RWPE2 (cell line): ENCODE results near the gene ZNF236.

Experiments
- ATAC-seq: fragments of 200-7000 bp; cut with Tn5 transposase; 3 replicates; pipeline ENCODE4 v1.9.1; 2021; ENCODE audit warnings: low read depth
- DNase-seq: peaks from one replicate; pipeline ENCODE4 v3.0.0-alpha.2; 2020; ENCODE audit warnings: low spot score
- H3K27ac ChIP-seq: fragments of 450-650 bp; 2 replicates; pipeline ENCODE4 v1.5.1; 2017; ENCODE audit warnings: mild to moderate bottlenecking; ENCODE audit not compliant: poor library complexity, severe bottlenecking
- H3K27me3 ChIP-seq: fragments of 250-450 bp; sonication (Bioruptor Pico); 2 replicates; pipeline ENCODE4 v1.5.1; 2021; ENCODE audit warnings: mild to moderate bottlenecking, moderate library complexity; ENCODE audit not compliant: insufficient read depth, poor library complexity, severe bottlenecking
- H3K36me3 ChIP-seq: fragments of 250-450 bp; sonication (Bioruptor Pico); 2 replicates; pipeline ENCODE4 v1.5.1; 2020; ENCODE audit warnings: low read depth, mild to moderate bottlenecking, moderate library complexity
- H3K4me1 ChIP-seq: fragments of 250-450 bp; sonication (Bioruptor Pico); 2 replicates; pipeline ENCODE4 v1.5.1; 2021; ENCODE audit warnings: mild to moderate bottlenecking, moderate library complexity; ENCODE audit not compliant: insufficient read depth, poor library complexity, severe bottlenecking
- H3K4me3 ChIP-seq: fragments of 250-450 bp; sonication (Bioruptor Pico); 2 replicates; pipeline ENCODE4 v1.5.1; 2021; ENCODE audit warnings: mild to moderate bottlenecking, moderate library complexity; ENCODE audit not compliant: severe bottlenecking
- H3K9me3 ChIP-seq: fragments of 250-450 bp; sonication (Bioruptor Pico); 2 replicates; pipeline ENCODE4 v1.5.1; 2021; ENCODE audit warnings: mild to moderate bottlenecking, moderate library complexity; ENCODE audit not compliant: severe bottlenecking
- TF ChIP-seq, protein P1 (sequence below): fragments of 450-650 bp; IDR thresholded peaks from one replicate; pipeline ENCODE4 v1.5.1; 2017; ENCODE audit warnings: mild to moderate bottlenecking, moderate library complexity; ENCODE audit not compliant: poor library complexity, severe bottlenecking

The ZNF236 gene

GRCh38 chr18:77003316-77003715 lies 181.0 kb downstream of the ZNF236 start:
- TF ChIP-seq, protein P1, sequence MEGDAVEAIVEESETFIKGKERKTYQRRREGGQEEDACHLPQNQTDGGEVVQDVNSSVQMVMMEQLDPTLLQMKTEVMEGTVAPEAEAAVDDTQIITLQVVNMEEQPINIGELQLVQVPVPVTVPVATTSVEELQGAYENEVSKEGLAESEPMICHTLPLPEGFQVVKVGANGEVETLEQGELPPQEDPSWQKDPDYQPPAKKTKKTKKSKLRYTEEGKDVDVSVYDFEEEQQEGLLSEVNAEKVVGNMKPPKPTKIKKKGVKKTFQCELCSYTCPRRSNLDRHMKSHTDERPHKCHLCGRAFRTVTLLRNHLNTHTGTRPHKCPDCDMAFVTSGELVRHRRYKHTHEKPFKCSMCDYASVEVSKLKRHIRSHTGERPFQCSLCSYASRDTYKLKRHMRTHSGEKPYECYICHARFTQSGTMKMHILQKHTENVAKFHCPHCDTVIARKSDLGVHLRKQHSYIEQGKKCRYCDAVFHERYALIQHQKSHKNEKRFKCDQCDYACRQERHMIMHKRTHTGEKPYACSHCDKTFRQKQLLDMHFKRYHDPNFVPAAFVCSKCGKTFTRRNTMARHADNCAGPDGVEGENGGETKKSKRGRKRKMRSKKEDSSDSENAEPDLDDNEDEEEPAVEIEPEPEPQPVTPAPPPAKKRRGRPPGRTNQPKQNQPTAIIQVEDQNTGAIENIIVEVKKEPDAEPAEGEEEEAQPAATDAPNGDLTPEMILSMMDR = no peak
- Histone ChIP-seq H3K9me3 (no peaks in the 10 kb centered on the region), H3K27ac (no peak overlapping the region), H3K4me1 (no peaks in the 10 kb centered on the region), H3K36me3 (no peaks in the 10 kb centered on the region), H3K27me3 (no peaks in the 10 kb centered on the region), H3K4me3 (no peak overlapping the region)
- ATAC-seq (no peak), DNase-seq (no peak)

DNA sequence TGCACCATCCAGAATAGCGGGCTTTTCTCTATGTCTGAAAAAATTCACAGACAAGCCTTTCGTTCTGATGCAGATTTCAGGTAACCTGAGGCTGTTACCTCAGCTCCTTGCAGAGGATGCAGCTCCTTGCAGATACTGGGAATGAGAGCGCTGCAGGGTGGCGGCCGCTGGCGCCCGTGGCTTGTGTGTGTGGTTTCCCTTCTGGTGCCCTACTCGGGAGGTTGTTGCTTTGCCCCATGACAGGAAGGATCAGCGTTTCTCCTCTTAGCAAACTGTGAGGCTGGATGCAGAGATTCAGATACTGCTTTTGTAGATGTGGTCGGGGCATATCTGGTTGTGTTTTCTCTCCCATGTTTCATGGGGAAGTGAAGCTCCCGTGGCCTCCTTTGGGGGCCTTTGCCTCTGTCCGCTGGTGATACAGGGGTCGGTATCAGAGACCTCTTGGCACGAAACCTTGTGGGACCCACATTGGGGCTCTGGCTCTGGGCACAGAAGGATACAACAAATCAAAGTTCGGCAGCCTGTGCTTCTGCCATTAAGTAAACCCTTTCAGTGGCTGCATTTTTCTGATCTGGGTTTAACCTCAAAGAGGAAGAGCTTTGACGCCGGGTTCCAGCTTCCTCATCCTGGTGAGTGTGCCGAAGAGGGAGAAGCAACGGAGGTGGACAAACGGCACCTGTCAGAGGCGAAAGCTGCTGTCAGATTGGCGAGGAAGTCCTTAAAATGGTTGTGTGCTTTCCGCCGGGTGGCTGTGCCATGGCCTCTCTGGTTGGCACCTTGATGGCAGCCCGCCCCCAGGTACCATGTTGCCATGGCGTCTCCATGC lies 182.4 kb downstream of the ZNF236 start:
- Histone ChIP-seq H3K36me3 (no peaks in the 10 kb centered on the region), H3K4me3 (no peak overlapping the region), H3K27me3 (no peaks in the 10 kb centered on the region), H3K4me1 (no peaks in the 10 kb centered on the region), H3K27ac (no peak overlapping the region), H3K9me3 (no peaks in the 10 kb centered on the region)
- DNase-seq = no peak
- TF ChIP-seq, protein P1 = no peak
- no peak for ATAC-seq

DNA sequence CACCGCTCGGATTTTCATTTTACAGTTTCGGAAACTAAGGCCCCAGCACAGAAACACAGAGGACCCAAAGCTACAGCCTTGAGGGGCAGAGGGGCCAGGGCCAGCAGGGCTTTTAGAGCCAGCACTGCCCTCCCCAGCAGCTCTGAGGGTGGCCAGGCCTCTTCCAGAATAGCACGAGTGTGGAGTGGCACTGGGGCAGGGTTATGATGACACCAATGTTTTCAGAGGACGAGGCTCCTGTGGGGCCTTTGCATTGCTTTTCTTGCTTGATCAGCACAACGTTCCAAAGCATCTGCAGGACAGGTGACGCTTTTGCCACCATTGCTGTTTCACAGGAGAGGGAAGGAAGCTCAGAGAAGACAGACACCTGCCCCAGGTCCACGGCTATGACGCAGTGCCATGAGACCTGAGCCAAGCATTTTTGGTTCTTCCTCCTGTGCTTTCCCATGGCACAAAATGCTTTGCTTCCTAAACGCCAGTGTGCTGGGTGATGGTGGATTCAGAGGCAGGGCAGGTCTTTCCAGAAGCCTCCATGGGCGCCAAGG lies 183.4 kb downstream of the ZNF236 start:
- H3K27ac ChIP-seq = no peak overlapping the region
- no peaks in the 10 kb centered on the region for H3K27me3 ChIP-seq
- no peaks in the 10 kb centered on the region for H3K4me1 ChIP-seq
- H3K36me3 ChIP-seq = no peaks in the 10 kb centered on the region
- TF ChIP-seq, protein P1 = no peak
- ATAC-seq = no peak
- no peak for DNase-seq
- H3K4me3 ChIP-seq = no peak overlapping the region
- H3K9me3 ChIP-seq = no peaks in the 10 kb centered on the region

- TF ChIP-seq, protein P1 = no peak
Observed at GRCh38 chr18:77006305-77007175, 184.2 kb downstream of the ZNF236 start.

More at GRCh38 chr18:77006305-77007175, 184.2 kb downstream of the ZNF236 start:
- H3K4me3 ChIP-seq = no peak overlapping the region
- H3K4me1 ChIP-seq = no peaks in the 10 kb centered on the region
- ATAC-seq = no peak
- H3K27me3 ChIP-seq = no peaks in the 10 kb centered on the region
- no peaks in the 10 kb centered on the region for H3K9me3 ChIP-seq
- H3K27ac ChIP-seq = no peak overlapping the region
- no peak for DNase-seq
- H3K36me3 ChIP-seq = no peaks in the 10 kb centered on the region
